HG03460 (cell line): ENCODE data around the gene YIPF6.
"Not testable (repeated sequence)": the region's sequence is repeated elsewhere in the genome, so short reads cannot be mapped to it uniquely, and the experiment has no call there.

ENCODE experiments used
- ATAC-seq: cut with Tn5 transposase; IDR thresholded peaks from one replicate; pipeline ENCODE4 v1.9.1; 2021; ENCODE audit not compliant: unreplicated experiment

Gene YIPF6

DNA sequence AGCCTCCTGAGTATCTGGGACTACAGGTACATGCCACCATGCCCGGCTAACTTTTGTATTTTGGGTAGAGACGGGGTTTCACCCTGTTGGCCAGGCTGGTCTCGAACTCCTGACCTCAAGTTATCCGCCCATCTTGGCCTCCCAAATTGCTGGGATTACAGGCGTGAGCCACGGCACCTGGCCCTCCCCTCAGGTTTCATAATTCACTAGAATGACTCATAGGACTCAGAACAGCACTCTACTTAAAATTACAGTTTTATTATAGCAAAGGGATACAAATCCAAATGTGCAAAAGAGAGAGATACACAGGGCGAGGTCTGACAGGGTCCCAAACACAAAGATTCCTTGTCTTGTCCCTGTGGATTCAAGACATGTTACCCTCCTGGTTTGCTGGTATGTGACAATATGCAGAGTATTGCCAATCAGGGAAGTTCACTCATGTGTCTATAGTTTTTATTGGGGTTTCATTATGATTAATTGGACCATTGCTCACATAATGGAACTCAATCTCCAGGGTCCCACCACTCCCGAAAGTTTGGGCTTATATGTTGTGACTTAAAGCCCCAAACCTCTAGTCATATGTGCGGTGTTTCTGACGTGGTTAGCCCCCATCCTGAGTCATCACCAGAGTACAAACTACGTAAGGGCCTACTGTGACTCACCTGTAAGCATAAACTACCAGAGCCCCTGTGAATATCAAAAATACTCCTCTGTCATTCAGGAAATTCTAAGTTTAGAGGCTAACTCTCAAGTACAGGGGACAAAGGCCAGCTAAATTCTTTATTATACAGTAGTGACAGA lies 5.2 kb downstream of the YIPF6 start:
- no peak for ATAC-seq

- no peak for ATAC-seq
Measured at GRCh38 chrX:68506649-68507048, 7.8 kb downstream of the YIPF6 start.

DNA sequence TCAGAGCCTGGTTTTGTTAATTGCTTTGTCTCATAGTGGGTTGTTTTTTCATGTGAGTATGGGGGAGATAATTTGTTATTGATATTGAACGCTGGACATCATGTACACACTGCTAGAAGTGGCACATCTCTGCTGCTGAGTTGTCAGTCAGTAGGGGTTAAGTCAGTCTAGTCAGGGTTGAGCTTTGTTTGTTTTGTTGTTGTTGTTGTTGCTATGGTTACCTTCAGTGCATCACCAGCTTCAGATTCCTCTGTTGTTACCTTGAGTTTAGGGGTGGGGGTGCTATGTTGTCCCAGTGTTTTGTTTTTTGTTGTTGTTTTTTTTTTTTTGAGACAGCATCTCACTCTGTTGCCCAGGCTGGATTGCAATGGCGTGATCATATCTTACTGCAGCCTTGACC lies 9.9 kb downstream of the YIPF6 start:
- no peak for ATAC-seq

- peak; percentile 71 for ATAC-seq
Measured at GRCh38 chrX:68511255-68511654, 12.4 kb downstream of the YIPF6 start.

- ATAC-seq, result not testable (repeated sequence)
Measured at GRCh38 chrX:68524680-68525079, 25.8 kb downstream of the YIPF6 start.

DNA sequence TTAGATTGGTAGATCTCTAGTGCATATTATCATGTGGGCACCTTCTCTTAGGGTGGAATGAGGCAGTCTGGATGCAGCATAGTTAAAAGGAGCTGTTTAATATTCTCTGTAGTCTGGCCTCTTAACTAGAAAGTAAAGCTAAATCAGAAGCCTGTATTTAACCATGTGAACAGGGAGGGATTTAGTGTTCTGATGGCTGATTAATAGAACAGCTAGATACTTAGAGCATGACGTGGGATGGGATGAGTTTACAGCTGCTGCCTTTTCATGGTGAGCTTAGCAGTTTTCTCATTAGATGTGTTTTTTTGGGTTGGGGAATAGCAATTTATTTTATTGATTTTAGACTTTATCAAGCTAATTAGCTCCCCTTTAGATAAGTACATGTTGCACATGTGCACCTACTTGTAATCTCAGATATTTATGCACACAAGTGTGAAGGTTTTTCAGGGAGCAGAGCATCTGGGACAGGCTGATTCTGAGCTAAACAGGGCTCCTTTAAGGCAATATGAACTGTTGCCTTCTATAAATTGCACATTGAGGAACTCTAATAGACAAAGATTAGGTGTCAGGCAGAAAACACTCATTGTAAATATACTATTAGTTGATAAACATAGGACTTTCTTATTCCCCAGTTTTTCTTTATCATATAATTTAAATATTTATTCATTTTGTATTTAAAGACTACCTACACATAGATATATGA lies 34.1 kb downstream of the YIPF6 start:
- ATAC-seq, result no peak

- no peak for ATAC-seq
Measured at GRCh38 chrX:68533656-68534055, 34.8 kb downstream of the YIPF6 start.

DNA sequence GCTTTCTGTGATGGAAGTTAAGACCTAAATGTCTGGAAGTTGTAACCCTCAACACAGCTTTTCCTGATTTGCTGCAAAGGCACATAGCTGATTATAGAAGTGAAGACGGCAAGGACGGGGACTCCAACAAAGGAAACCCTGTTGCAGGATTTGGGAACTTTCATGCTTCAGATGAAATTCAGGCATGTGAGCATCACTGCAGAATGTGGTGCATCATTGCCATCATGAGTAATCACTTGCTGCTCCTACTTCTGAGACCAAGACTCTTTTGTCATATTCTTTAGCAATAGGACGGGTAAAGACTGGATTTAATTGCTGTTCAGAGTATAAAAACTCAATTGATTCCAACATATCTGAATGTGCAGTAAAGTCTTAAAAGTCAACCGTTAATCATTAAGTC lies 35.8 kb downstream of the YIPF6 start:
- no peak for ATAC-seq

DNA sequence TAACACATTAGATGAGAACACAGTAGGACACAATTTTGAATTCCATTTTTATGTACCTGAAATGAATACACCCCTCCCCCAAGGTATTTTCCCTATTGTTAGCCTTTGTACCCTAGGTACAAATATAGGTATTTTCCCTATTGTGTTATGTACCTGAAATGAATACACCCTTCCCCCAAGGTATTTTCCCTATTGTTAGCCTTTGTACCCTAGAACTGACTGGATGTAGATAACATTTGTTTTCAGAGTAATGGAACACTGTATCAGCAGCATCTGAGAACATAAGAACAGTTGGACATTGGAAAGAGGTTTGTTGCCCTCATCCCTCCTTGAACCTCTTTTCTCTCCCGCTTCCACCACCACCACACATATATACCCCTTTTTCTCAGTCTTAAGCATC lies 37.6 kb downstream of the YIPF6 start:
- no peak for ATAC-seq

DNA sequence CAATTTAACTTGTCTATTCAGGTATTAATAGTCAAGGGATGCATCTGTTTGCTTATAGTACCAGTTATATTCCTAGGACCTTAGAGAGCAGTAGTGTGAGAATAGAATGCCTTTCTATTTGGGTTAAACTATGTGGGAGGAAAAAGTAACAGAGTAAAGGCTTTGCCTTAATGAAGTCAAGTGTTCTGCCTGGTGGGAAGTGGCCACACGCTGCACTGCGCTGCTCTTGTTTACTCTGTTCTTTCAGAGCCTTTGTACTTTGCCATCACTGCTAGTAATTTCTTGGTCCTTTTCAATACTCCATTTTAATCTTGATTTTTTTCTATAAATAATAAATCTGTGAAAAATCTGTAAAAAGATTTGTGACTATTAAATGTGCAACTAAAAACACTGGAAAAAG lies 38.0 kb downstream of the YIPF6 start:
- ATAC-seq, result no peak

- no peak for ATAC-seq
Measured at GRCh38 chrX:68550193-68550592, 51.3 kb downstream of the YIPF6 start.

DNA sequence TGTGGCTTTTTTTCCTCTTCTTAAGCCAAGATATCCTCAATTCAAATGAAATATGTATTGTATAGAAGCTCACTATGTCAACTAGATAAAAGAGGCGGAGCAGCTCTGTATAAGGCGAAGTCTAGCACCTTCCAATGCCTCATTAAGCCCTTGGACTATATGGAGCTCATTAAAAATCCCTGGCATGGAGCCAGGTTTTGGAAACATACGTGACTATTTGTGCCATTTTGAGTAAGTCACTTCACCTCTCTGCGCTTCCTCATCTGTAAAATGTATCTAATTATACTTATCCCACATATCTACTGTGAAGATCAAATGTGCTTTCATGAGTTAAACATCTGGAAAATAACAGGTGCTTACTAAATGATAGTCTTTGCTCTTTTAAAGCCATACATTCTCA lies 57.2 kb downstream of the YIPF6 start:
- ATAC-seq, result no peak

- ATAC-seq, result not testable (repeated sequence)
Measured at GRCh38 chrX:68557126-68557525, 58.3 kb downstream of the YIPF6 start.

DNA sequence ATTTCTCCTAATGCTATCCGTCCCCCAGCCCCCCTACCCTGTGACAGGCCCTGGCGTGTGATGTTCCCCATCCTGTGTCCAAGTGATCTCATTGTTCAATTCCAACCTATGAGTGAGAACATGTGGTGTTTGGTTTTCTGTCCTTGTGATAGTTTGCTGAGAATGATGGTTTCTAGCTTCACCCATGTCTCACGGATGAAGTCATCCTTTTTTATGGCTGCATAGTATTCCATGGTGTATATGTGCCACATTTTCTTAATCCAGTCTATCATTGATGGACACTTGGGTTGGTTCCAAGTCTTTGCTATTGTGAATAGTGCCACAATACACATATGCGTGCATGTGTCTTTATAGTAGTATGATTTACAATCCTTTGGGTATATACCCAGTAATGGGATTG lies 61.1 kb downstream of the YIPF6 start:
- ATAC-seq, result not testable (repeated sequence)

DNA sequence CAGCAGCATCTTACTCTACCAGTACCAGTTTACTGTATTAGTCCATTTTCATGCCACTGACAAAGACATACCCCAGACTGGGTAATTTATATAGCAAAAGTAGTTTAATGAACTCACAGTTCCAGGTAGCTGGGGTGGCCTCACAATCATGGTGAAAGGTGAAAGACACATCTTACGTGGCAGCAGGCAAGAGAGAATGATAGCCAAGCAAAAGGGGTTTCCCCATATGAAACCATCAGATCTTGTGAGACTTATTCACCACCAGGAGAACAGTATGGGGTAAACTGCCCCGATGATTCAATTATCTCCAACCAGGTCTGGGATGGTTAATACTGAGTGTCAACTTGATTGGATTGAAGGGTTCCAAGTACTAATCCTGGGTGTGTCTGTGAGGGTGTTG lies 69.3 kb downstream of the YIPF6 start:
- ATAC-seq, result no peak

DNA sequence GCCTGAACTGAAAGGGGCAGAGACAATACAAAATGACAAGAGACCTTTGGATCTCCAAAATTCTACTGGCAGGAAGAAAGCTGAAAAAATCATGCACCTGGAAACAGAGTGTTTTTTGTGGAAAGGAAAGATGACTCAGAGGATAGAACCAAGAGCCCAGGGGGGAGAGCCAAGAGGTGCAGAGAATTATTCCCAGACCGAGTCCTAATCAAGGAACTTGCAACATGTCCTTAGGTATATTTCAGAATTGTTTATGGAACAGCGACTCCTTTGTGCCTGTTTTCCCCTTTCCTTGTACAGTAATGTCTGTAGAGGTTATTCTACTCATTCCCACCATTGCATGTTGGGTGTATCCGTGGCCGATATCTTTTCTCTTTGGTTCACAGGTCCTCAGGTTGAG lies 71.7 kb downstream of the YIPF6 start:
- ATAC-seq, result no peak

DNA sequence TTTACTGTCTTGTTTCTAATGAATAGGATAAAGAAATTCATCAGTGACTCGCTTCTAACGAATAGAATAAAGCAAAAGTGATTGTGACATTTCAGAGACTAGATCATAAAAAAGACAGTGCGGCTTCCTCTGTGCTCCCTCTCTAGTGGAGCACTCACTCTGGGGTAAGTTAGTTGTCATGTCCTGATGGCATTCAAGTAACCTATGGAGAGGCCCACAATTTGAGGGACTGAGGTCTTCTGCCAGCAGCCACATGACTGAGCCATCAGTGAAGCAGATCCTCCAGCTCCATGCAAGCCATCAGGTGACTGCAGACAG lies 72.4 kb downstream of the YIPF6 start:
- no peak for ATAC-seq

- peak; percentile 88 for ATAC-seq
Measured at GRCh38 chrX:68571610-68572311, 72.9 kb downstream of the YIPF6 start.

GRCh38 chrX:68574240-68574639 lies 75.4 kb downstream of the YIPF6 start:
- no peak for ATAC-seq

- ATAC-seq, result no peak
Measured at GRCh38 chrX:68579810-68580209, 81.0 kb downstream of the YIPF6 start.

DNA sequence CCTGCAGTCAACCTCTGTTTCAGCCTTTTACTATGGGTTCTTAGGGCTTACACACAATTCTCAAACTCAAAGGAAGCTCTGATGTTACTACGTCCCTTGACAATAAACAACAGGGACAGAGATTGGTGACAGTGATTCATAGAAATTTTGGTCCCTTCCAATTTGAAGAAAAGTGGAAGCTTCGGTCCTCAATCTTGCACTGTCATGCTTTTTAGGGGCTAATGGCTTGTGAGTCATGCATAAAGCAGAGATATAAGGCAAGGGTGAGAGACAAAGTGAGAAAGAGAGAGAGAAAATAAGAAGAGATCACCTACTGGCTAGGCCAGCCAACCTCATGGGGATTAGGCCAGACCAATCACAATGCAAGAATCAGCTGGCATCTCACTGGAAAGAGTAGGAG lies 85.4 kb downstream of the YIPF6 start:
- no peak for ATAC-seq
